Measurements from ENCODE around the gene SCGB3A1. TPM values are rescaled to one million over a fixed set of nuclear protein-coding genes. Genes with fewer than 3 reads are reported as not detected.

Gene SCGB3A1
- total and polyA plus RNA-seq, 9 of the 15 experiments (the other 6 are each of a cell fraction or from before 2014, with no cell fraction given) = 0.33 TPM; not detected in 8

DNA sequence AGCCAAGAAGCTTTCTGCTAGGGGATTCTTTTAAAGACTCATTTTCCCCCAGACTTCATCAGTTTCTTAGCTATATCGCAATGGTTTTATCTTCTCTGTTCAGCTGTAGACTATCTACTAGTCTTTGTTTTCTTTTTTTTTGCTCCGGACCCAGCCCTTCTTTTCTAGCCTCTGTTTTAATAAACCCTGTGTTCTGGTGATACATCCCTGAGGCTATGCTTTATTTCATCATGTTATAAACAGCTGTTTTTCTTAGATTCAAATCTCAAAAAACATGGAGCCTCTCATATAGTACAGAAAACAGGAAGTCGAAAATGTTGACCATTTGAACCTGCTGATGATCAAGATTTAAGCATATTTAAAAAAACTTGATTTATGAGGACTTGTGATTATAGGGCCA is 37.8 kb downstream of the SCGB3A1 start (continued):
- TF ChIP-seq NFYB (IDR thresholded peaks at IDR 0.05; ENCODE audit: extremely low read depth, insufficient read length) (no peak), E2F3 (CRISPR knock-in tag; IDR thresholded peaks at IDR 0.05) (no peak), RFX7 (CRISPR knock-in tag; IDR thresholded peaks at IDR 0.05) (no peak), ZNF143 (CRISPR knock-in tag; IDR thresholded peaks at IDR 0.05) (no peak), CHAMP1 (IDR thresholded peaks at IDR 0.05) (0 out of 2 replicates have a peak, but pooled peaks have one; percentile 36), SMC3 (conservative IDR thresholded peaks at IDR 0.05; ENCODE audit: insufficient read depth, low read depth, low read length) (no peak), TEAD1 (CRISPR knock-in tag; IDR thresholded peaks at IDR 0.05) (no peak), NFRKB (IDR thresholded peaks at IDR 0.05; ENCODE audit: low read depth) (no peak), CC2D1A (IDR thresholded peaks at IDR 0.05) (no peak; the same call in 1 of the 2 replicates), TCF7 (IDR thresholded peaks at IDR 0.05; ENCODE audit: borderline replicate concordance) (no peak), PURB (CRISPR knock-in tag; IDR thresholded peaks at IDR 0.05; ENCODE audit: low read depth) (no peak), ZNF449 (CRISPR knock-in tag; IDR thresholded peaks at IDR 0.05) (0 out of 2 replicates have a peak, but pooled peaks have one; percentile 3), TBL1XR1 (IDR thresholded peaks at IDR 0.05; ENCODE audit: low read length in 2 of 2) (peak in 1 of 2 experiments; percentile 22; a peak in 1 of 4 replicates), HMGXB4 (CRISPR knock-in tag; IDR thresholded peaks at IDR 0.05) (no peak), KAT2B (IDR thresholded peaks at IDR 0.05; ENCODE audit: low read depth, low read length) (no peak), SMAD3 (CRISPR knock-in tag; conservative IDR thresholded peaks at IDR 0.05) (no peak), CSDE1 (IDR thresholded peaks at IDR 0.05) (no peak), XRCC4 (IDR thresholded peaks at IDR 0.05; ENCODE audit: extremely low read depth, insufficient read depth, insufficient read length) (no peak)
- TF ChIP-seq, protein P1, sequence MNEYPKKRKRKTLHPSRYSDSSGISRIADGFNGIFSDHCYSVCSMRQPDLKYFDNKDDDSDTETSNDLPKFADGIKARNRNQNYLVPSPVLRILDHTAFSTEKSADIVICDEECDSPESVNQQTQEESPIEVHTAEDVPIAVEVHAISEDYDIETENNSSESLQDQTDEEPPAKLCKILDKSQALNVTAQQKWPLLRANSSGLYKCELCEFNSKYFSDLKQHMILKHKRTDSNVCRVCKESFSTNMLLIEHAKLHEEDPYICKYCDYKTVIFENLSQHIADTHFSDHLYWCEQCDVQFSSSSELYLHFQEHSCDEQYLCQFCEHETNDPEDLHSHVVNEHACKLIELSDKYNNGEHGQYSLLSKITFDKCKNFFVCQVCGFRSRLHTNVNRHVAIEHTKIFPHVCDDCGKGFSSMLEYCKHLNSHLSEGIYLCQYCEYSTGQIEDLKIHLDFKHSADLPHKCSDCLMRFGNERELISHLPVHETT (CRISPR knock-in tag; conservative IDR thresholded peaks at IDR 0.05 in 1 of 2, IDR thresholded peaks at IDR 0.05 in 1 of 2) = peak in 1 of 2 experiments; percentile 51; a peak in 1 of 4 replicates
- TF ChIP-seq, protein P2, sequence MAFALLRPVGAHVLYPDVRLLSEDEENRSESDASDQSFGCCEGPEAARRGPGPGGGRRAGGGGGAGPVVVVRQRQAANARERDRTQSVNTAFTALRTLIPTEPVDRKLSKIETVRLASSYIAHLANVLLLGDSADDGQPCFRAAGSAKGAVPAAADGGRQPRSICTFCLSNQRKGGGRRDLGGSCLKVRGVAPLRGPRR (CRISPR knock-in tag; IDR thresholded peaks at IDR 0.05) = no peak
